H9 (cell line): ENCODE results near the gene CAPN6. TPM values are rescaled to one million over a fixed set of nuclear protein-coding genes. Genes with fewer than 3 reads are reported as not detected.

Source experiments
- DNase-seq: peaks from one replicate; pipeline ENCODE4 v3.0.0-alpha.2; 2017
- H2AFZ ChIP-seq: one replicate; pipeline ENCODE4 v1.6.1; 2013; ENCODE audit warnings: mild to moderate bottlenecking, low read length, control low read depth, moderate library complexity
- H2AK5ac ChIP-seq: 2 replicates; pipeline ENCODE4 v1.6.1; 2013; ENCODE audit warnings: low read length, control low read depth, mixed read lengths; ENCODE audit not compliant: insufficient read length
- H2BK120ac ChIP-seq: one replicate; pipeline ENCODE4 v1.6.1; 2013; ENCODE audit warnings: low read depth, mild to moderate bottlenecking, low read length, control low read depth, inconsistent platforms; ENCODE audit not compliant: poor library complexity, severe bottlenecking
- H2BK12ac ChIP-seq: 2 replicates; pipeline ENCODE4 v1.6.1; 2013; ENCODE audit warnings: low read length, control low read depth, mixed read lengths, low read depth; ENCODE audit not compliant: insufficient read length
- H2BK15ac ChIP-seq: 2 replicates; pipeline ENCODE4 v1.6.1; 2013; ENCODE audit warnings: low read depth, low read length, control low read depth
- H2BK20ac ChIP-seq: one replicate; pipeline ENCODE4 v1.6.1; 2013; ENCODE audit warnings: low read depth, mild to moderate bottlenecking, low read length, control low read depth, inconsistent platforms; ENCODE audit not compliant: poor library complexity, severe bottlenecking
- H2BK5ac ChIP-seq: 2 replicates; pipeline ENCODE4 v1.6.1; 2013; ENCODE audit warnings: low read length, control low read depth, mixed read lengths; ENCODE audit not compliant: insufficient read length
- H3K14ac ChIP-seq: 2 replicates; pipeline ENCODE4 v1.6.1; 2013; ENCODE audit warnings: low read length, control low read depth; ENCODE audit not compliant: insufficient read depth
- H3K18ac ChIP-seq: 2 replicates; pipeline ENCODE4 v1.6.1; 2013; ENCODE audit warnings: low read depth, mild to moderate bottlenecking, mixed read lengths, low read length, control low read depth; ENCODE audit not compliant: insufficient read length
- H3K23ac ChIP-seq: 2 replicates; pipeline ENCODE4 v1.6.1; 2013; ENCODE audit warnings: low read length, control low read depth, mixed read lengths, low read depth; ENCODE audit not compliant: insufficient read length
- H3K23me2 ChIP-seq: 2 replicates; pipeline ENCODE4 v1.6.1; 2013; ENCODE audit warnings: low read depth, mild to moderate bottlenecking, mixed read lengths, low read length, control low read depth; ENCODE audit not compliant: insufficient read length, poor library complexity, severe bottlenecking
- H3K27ac ChIP-seq: 2 replicates; pipeline ENCODE4 v1.5.1; 2013; ENCODE audit warnings: low read length, control low read depth, mixed read lengths, low read depth; ENCODE audit not compliant: insufficient read length
- H3K27me3 ChIP-seq: 2 replicates; pipeline ENCODE4 v1.6.1; 2013; ENCODE audit warnings: low read length, control low read depth, inconsistent platforms; ENCODE audit not compliant: insufficient read depth
- H3K4ac ChIP-seq: 2 replicates; pipeline ENCODE4 v1.6.1; 2013; ENCODE audit warnings: low read depth, mild to moderate bottlenecking, control low read depth, inconsistent platforms, low read length, moderate library complexity
- H3K4me1 ChIP-seq: 2 replicates; pipeline ENCODE4 v1.6.1; 2013; ENCODE audit warnings: low read length, control low read depth, inconsistent platforms; ENCODE audit not compliant: insufficient read depth
- H3K4me2 ChIP-seq: 2 replicates; pipeline ENCODE4 v1.6.1; 2013; ENCODE audit warnings: low read length, control low read depth, mixed read lengths; ENCODE audit not compliant: insufficient read length, insufficient read depth
- H3K56ac ChIP-seq: 2 replicates; pipeline ENCODE4 v1.6.1; 2013; ENCODE audit warnings: low read depth, mild to moderate bottlenecking, mixed read lengths, low read length, control low read depth; ENCODE audit not compliant: insufficient read length
- H3K79me1 ChIP-seq: 2 replicates; pipeline ENCODE4 v1.6.1; 2013; ENCODE audit warnings: low read depth, mild to moderate bottlenecking, moderate library complexity, low read length, control low read depth, inconsistent platforms; ENCODE audit not compliant: insufficient read depth, poor library complexity, severe bottlenecking
- H3K79me2 ChIP-seq: 2 replicates; pipeline ENCODE4 v1.6.1; 2013; ENCODE audit warnings: low read length, control low read depth, inconsistent platforms; ENCODE audit not compliant: insufficient read depth
- H3K9ac ChIP-seq: 2 replicates; pipeline ENCODE4 v1.6.1; 2013; ENCODE audit warnings: low read length, control low read depth, mixed read lengths; ENCODE audit not compliant: insufficient read length; ENCODE audit errors: extremely low read depth
- H3K9me3 ChIP-seq: one replicate; pipeline ENCODE4 v1.6.1; 2013; ENCODE audit warnings: low read depth, low read length, inconsistent platforms; ENCODE audit not compliant: control insufficient read depth
- H3T11ph ChIP-seq: one replicate; pipeline ENCODE4 v1.6.1; 2013; ENCODE audit warnings: mild to moderate bottlenecking, low read length, control low read depth, inconsistent platforms
- H4K20me1 ChIP-seq: one replicate; pipeline ENCODE4 v1.6.1; 2013; ENCODE audit not compliant: control insufficient read depth, insufficient read length, insufficient read depth
- H4K5ac ChIP-seq: 2 replicates; pipeline ENCODE4 v1.6.1; 2013; ENCODE audit warnings: low read depth, mild to moderate bottlenecking, mixed read lengths, low read length, control low read depth; ENCODE audit not compliant: insufficient read length
- H4K8ac ChIP-seq: replicated peaks from 2 replicates; pipeline ENCODE4 v1.6.1; 2013; ENCODE audit warnings: low read length, control low read depth, mixed read lengths, low read depth; ENCODE audit not compliant: insufficient read length
- H4K91ac ChIP-seq: 2 replicates; pipeline ENCODE4 v1.6.1; 2013; ENCODE audit warnings: low read depth, mild to moderate bottlenecking, moderate library complexity, mixed read lengths, low read length, control low read depth; ENCODE audit not compliant: insufficient read length
- H3K27ac Mint-ChIP-seq, 3 experiments: 2 replicates in 2 of 3; 3 replicates in 1 of 3; pipeline ENCODE4 v1.8.0; 2020 to 2021; ENCODE audit warnings: mixed read lengths in 3 of 3, mild to moderate bottlenecking in 1 of 3, moderate library complexity in 1 of 3
- H3K27me3 Mint-ChIP-seq: 2 replicates; pipeline ENCODE4 v1.8.0; 2021; ENCODE audit warnings: low read depth, mild to moderate bottlenecking, moderate library complexity, mixed read lengths
- H3K36me3 Mint-ChIP-seq, 3 experiments: 2 replicates in 2 of 3; 3 replicates in 1 of 3; pipeline ENCODE4 v1.8.0; 2020 to 2021; ENCODE audit warnings: low read depth in 3 of 3, mixed read lengths in 3 of 3; ENCODE audit not compliant: insufficient read depth in 1 of 3
- H3K4me1 Mint-ChIP-seq, 2 experiments: 2 replicates each; pipeline ENCODE4 v1.8.0; 2020; ENCODE audit warnings: mixed read lengths in 2 of 2
- H3K4me3 Mint-ChIP-seq, 2 experiments: 2 replicates in 1 of 2; 3 replicates in 1 of 2; pipeline ENCODE4 v1.8.0; 2020 to 2021; ENCODE audit warnings: mild to moderate bottlenecking in 2 of 2, mixed read lengths in 2 of 2, moderate library complexity in 1 of 2
- H3K9me3 Mint-ChIP-seq, 2 experiments: 2 replicates in 1 of 2; 3 replicates in 1 of 2; pipeline ENCODE4 v1.8.0; 2020; ENCODE audit warnings: mild to moderate bottlenecking in 2 of 2, mixed read lengths in 2 of 2, moderate library complexity in 1 of 2
- WGBS: extraction: QIAGEN DNeasy Blood & Tissue Kit; methylation state at CpG from one replicate; pipeline ENCODE4 v1.1.7; 2013; ENCODE audit warnings: missing lambda C conversion rate, low lambda C conversion rate, mixed read lengths; ENCODE audit not compliant: insufficient read length; ENCODE audit errors: extremely low coverage; 5-methylcytosine and 5-hydroxymethylcytosine counted together
- total RNA-seq: library from RNA; stranded (reverse); gene quantifications from 2 replicates; pipeline ENCODE4 v1.2.1, GENCODE V29; 2021
- TF ChIP-seq, protein P1 (sequence below): fragments of 200-600 bp; sonication (generic); conservative IDR thresholded peaks from 3 replicates; pipeline ENCODE4 v1.8.0; 2021; ENCODE audit warnings: antibody characterized with exemption, mild to moderate bottlenecking

The CAPN6 gene
- total RNA-seq, 1 experiment from 2014 or later: 7.2 TPM

GRCh38 chrX:111264385-111264784, 5.9 kb downstream of the CAPN6 start:
- no peaks in the 10 kb centered on the region for H3K4me1 ChIP-seq
- H3K27me3 ChIP-seq: no peaks in the 10 kb centered on the region
- Mint-ChIP-seq H3K4me1 (peaks cover 8 to 19% of the 10 kb centered on the region in 2 experiments), H3K36me3 (no peaks in the 10 kb centered on the region), H3K9me3 (no peaks in the 10 kb centered on the region), H3K27ac (no peak overlapping the region), H3K4me3 (no peak overlapping the region), H3K27me3 (no peaks in the 10 kb centered on the region)
- no peak overlapping the region for H3K23ac ChIP-seq
- no peak overlapping the region for H4K5ac ChIP-seq
- no peak overlapping the region for H3K4me2 ChIP-seq
- H2BK5ac ChIP-seq: no peak overlapping the region
- no peak overlapping the region for H3K27ac ChIP-seq
- TF ChIP-seq, protein P1, sequence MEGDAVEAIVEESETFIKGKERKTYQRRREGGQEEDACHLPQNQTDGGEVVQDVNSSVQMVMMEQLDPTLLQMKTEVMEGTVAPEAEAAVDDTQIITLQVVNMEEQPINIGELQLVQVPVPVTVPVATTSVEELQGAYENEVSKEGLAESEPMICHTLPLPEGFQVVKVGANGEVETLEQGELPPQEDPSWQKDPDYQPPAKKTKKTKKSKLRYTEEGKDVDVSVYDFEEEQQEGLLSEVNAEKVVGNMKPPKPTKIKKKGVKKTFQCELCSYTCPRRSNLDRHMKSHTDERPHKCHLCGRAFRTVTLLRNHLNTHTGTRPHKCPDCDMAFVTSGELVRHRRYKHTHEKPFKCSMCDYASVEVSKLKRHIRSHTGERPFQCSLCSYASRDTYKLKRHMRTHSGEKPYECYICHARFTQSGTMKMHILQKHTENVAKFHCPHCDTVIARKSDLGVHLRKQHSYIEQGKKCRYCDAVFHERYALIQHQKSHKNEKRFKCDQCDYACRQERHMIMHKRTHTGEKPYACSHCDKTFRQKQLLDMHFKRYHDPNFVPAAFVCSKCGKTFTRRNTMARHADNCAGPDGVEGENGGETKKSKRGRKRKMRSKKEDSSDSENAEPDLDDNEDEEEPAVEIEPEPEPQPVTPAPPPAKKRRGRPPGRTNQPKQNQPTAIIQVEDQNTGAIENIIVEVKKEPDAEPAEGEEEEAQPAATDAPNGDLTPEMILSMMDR: no peak
- no peaks in the 10 kb centered on the region for H3K9me3 ChIP-seq
- H3K14ac ChIP-seq: no peak overlapping the region
- no peaks in the 10 kb centered on the region for H3K79me2 ChIP-seq
- H3K79me1 ChIP-seq: no peaks in the 10 kb centered on the region
- no peak overlapping the region for H3K56ac ChIP-seq
- H4K91ac ChIP-seq: no peak overlapping the region
- DNase-seq: no peak
- H3K9ac ChIP-seq: no peak overlapping the region
- H2BK120ac ChIP-seq: no peak overlapping the region
- H2BK12ac ChIP-seq: no peak overlapping the region
- H2AK5ac ChIP-seq: no peak overlapping the region
- H3K18ac ChIP-seq: no peak overlapping the region
- no CpG with 5 or more reads among the region's 2 CpGs for WGBS
- no peaks in the 10 kb centered on the region for H3K23me2 ChIP-seq
- no peak overlapping the region for H3T11ph ChIP-seq
- no peak overlapping the region for H2AFZ ChIP-seq
- no peak overlapping the region for H4K8ac ChIP-seq
- no peak overlapping the region for H3K4ac ChIP-seq
- no peak overlapping the region for H2BK15ac ChIP-seq
- no peak overlapping the region for H2BK20ac ChIP-seq
- H4K20me1 ChIP-seq: no peaks in the 10 kb centered on the region
